ENCODE results near the gene GNB2. TPM values are rescaled to one million over a fixed set of nuclear protein-coding genes. Genes with fewer than 3 reads are reported as not detected.

The GNB2 gene
- total RNA-seq, 1 donor from 2014 or later = 61.2 TPM

DNA sequence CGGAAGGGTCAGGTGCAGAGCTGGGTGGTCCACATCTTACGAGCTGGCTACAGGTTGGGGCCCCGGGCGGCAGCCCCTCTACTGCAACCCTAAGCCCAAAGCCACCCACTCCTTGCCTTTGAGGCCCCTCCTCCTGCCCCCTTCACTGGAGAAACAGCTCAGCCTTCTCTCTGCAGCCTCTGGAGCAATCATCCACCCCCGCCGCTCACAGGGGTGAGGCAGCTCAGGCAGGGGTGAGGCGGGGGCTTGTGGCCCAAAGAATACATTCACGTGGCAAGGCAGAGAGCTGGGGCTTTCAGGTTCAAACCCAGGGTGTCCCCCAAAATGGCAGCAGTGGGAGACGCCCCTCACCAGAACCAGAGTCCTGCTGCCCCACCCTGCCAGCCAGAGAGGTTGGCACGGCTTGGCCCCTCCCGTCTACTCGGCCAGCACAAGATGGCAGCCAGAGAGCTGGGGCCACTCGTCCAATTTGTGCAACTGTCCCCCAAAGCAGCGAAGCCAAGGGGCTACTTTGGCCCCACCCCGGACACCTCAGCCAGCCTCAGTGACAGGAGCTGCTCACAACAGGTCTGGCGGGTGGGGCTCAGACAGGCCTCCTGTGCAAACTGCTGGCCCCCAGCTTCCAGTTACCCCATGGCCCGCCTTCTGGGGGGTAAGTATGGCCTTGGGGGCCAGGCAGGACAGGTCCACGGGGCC, 7.2 kb downstream of the GNB2 start:
- no peak for DNase-seq (ENCODE audit: low read depth in 2 of 2)

GRCh38 chr7:100681491-100682227, 8.1 kb downstream of the GNB2 start:
- no peak for DNase-seq (ENCODE audit: low read depth in 2 of 2)

DNA sequence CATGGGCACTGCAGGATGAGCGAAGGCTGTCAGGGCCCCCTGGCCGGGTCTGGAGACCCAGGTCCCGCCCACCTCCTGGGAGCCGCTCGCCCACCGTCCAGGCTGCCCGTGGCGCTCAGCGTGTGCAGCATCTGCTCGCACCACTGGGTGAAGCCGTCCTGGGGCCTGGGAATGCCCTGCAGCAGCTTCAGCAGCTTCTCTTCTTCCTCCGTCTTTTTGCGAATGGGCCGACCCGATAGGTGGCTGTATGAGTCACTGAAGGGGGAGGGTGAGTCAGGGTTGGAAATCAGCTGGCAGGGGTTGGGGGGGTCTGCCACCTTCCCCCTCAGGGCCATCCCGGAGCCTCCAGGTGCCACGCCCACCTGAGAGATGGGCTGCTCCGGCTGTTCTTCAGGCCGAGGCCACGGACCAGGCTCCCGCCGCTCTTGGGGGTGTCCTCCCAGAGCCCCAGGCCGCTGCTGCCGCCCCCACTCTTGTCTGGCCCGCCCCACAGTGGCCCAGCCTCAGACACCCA, 8.7 kb downstream of the GNB2 start:
- DNase-seq (ENCODE audit: low read depth in 2 of 2) = no peak

- DNase-seq (ENCODE audit: low read depth in 2 of 2) = no peak
Measured at GRCh38 chr7:100682991-100683658, 9.6 kb downstream of the GNB2 start.

DNA sequence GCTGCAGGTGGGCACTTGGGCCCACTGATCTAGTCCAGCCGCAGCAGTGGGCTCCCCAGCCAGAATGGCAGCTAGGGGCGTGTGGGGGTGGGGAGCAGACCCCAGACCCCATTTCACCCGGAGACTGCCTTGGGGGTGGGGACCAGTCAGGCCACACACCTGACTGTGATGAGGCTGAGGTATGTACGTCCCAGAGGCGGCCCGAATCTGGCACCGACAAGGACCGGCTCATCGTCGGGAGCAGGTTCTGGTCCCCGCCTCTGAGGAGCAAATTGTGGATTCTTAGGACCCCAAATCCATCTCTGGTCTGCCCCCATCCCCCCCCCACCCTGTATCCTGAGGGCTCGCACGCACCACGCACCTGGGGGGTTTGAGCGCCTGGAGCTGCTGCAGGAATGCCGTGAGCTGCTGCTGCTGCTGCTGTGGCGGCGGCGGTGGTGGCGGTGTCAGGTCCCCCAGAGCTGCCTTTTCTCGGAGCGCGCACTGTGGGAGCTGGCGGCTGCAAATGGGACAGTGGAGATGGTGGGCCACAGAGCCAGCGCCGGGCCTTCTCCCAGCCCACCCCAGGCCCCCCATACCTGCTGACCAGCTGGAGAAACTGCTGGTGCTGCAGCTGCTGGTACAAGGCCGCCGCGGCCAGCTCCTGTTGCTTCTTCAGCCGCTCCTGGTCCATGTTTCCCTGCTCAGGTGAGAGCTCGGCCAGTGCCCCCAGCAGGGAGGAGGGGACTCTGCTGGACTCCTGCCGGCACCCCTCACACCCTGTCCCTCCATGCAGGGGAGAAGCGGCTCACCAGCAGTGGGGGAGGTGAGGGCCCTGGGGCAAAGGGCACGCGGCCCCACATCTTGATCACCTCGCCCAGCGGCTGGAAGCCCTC, 10.4 kb downstream of the GNB2 start:
- no peak for DNase-seq (ENCODE audit: low read depth in 2 of 2)

GRCh38 chr7:100684534-100685042, 11.0 kb downstream of the GNB2 start:
- no peak for DNase-seq (ENCODE audit: low read depth in 2 of 2)

DNA sequence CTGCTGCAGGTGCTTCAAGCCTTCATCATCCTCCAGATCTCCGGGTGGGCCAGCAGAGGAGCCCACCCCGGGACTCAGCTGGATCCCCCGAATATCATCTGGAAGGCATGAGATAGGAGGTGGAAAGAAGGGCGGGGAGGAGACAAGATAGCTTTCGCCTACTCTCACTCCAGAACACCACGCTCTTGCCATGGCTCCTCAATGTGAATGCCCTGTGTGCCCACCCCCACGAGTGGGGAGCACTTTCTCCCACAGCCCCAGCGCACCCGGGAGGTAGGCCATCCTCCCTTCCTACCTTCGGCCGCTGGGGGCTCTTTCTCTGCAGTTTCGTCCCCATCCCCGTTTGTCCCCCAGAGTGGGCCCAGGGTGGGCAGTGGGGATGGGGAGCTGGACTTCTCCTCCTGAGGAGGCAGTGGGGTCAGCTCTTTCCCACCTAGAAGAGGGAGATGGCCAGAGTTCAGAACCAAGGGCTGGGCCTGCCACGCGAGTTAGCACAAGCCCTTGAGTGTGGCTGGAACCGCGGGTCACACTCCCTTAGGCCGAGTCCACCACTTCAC, 11.6 kb downstream of the GNB2 start:
- no peak for DNase-seq (ENCODE audit: low read depth in 2 of 2)

DNA sequence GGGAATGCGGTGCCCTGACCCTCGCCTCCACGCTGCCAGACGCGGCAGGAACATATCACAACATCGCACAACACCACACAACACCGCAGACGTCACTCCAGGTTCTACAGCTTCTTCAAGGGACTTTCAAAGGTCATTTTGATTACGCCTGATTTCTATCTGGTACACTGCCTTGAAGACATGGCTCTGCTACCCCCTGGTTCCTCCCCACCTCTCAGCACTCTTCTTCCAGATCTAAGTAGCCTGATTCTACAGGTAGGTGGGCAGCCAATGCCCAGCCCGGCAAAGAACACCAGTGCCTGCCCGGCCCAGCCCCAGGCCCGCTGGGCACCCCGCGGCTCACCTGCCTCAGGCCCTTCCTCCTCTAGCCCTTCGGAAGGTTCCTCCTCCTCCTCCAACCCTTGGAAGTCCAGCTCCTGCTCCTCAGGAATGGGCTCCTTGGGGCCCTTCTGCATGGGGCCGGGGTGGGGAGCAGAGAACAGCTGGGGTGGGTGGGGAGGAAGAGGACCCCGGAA, 12.1 kb downstream of the GNB2 start:
- no peak for DNase-seq (ENCODE audit: low read depth in 2 of 2)

DNA sequence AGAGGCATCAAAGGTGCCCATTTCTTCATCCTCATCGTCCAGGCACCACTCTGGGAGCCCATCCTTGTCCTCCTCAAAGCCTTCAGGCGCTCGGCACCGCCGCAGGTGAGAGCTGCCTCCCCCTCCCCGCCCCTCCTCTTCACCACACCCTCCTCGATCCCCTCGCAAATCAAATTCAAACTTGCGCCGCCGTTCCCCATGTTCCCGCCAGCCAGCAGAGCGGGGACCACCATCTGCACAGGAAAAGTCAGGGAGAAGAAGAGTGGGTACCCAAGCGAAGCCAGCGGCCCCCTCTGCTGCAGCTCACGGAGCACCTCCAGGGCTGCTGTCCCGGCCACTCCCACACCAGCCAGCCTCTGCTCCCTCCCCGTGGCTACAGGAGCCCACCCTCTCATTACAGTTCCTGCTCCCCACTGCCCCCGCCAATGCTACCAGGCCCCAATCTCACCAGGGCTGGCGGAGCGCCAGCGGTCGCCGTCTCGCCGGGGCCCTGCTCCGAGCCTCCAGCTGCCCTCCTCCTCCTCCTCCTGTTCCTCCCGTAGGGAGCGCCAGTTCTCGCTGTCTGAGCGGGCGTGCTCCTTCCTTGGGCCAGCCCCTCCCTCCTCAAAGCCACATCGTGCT, 12.8 kb downstream of the GNB2 start:
- no peak for DNase-seq (ENCODE audit: low read depth in 2 of 2)

DNA sequence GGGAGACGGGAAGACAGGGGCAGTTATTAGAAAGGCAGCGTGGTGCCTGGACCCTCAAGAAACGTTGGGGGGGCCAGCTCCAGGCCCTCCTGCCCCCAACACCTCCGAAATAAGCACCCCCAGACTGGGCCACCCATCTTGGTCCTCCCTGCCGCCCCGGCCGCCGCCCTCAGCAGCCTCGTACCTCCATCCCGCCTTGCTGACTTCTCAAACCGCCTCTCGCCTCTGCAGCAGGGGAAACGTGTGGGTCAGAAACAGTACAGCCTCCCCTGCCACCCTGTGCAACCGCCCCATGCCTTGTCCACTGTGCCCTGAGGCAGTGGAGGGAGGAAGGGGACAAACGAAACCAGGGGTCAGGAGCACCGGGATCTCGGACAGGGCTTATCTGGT, 13.3 kb downstream of the GNB2 start:
- DNase-seq (ENCODE audit: low read depth in 2 of 2) = no peak

DNA sequence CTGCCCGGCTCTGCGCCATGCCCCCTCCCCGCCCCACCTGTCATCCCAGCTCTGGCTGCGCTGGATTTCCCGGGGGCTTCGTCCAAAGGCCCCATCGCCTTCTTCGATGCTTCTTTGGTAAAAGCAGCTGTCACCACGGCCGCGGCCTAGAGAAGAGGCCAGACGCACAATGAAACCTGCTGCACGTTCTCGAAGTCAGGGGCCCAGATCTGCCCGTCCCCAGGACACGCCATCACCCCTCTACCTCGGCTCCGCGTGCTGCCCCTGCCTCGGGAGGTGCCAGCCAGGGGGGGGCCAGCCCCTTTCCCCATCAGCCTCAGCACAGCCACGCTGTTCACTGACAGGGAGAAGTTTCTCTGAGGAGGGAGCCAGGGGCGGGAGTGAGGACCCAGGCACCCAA, 13.7 kb downstream of the GNB2 start:
- DNase-seq (ENCODE audit: low read depth in 2 of 2) = no peak

DNA sequence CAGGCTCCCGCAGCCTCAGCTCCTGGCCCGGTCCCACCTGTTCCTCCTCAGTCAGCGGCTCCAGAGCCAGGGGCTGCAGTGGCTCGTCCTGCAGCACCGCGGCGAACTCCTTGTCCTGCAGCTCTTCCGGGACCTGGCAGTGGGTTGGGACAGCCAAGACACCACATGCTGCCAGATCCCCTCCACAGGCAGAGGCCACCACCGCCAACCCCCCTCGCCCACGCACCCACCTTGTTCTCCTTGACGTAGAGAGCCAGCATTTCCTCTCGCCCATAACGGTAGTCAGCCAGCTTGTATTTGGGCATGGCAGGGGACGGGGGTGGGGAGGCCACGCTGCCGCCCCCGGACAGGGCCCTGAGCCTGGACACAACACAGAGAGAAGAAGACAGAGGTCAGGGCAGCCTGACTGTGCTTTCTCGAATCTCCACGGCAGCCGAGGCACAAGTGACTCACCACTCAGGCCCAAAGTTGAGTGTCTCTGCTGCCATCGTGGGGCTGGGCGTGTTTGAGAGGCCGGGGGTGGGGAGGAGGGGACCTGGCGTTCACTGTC, 14.3 kb downstream of the GNB2 start:
- no peak for DNase-seq (ENCODE audit: low read depth in 2 of 2)

GRCh38 chr7:100688326-100688860, 14.9 kb downstream of the GNB2 start:
- DNase-seq (ENCODE audit: low read depth in 2 of 2) = no peak

- no peak for DNase-seq (ENCODE audit: low read depth in 2 of 2)
Measured at GRCh38 chr7:100689230-100690135, 15.9 kb downstream of the GNB2 start.

DNA sequence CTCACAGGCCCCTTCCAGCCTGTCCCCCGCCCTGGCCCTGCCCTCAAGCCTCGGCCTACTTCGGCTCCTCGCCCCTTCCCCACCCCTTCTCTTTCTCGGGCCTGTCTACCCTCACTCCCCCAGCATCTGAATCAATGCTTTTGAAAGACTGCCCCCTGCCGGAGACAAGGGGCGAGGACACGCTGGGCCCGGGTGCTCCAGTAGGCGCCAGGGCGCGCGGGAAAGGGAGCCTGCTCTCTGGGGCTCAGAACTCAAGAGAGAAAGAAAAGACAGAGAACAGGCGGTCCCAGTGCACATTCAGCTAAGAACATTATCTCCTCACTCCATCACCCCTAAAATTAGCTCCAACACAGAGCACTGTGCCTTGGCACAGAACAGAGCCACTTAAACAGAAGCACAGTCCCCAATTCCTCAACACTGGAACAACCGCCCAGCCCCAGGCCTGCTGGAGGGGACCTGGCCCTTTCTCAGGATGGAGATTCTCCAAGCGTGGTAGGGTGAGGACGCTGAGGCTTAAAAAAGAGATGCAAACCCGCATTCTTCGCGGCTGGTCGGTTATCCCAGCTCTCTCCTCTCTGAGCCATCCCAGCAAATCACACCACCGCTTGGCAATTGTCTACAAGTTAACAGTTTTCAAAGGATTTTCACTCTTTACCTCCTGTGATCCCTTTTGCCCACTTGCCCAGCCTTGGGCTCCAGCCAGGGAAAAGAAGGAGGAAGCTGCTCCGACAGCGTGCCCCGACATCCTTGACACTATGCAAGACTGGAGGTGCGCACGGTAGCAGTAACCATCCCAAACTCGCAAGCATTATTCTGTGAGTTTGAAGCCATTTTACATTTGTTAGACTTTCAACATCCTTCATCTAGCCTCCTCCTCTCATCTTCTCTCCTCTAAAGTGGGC, 18.4 kb downstream of the GNB2 start:
- peak; percentile 35 to 71 for DNase-seq (ENCODE audit: low read depth in 2 of 2)

DNA sequence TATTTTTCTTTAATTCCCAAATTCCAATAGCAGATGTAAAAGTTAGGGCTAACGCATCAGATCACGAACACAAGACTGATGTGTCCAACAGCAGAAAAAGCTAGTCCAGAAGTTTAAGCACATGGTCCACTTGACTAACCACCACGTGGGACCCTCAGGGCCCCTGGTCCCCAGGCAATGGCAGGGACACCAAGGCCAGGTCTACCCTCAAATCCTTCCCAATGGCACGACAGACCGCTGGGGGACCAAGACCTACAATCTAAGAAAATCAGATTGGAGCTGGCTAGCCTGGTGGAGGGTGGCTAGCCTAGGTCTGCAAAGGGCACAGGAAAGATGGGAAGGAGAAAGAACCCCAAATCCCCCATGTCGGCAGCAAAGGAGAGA, 19.0 kb downstream of the GNB2 start:
- DNase-seq (ENCODE audit: low read depth in 2 of 2) = no peak

- no peak for DNase-seq (ENCODE audit: low read depth in 2 of 2)
Measured at GRCh38 chr7:100693312-100694097, 20.0 kb downstream of the GNB2 start.

Data from dermis microvascular lymphatic vessel endothelial cell (primary cell).